Right lobe of liver (tissue), 4 donors: ENCODE results near the gene KRTAP5-7.
"Not testable (repeated sequence)": the region's sequence is repeated elsewhere in the genome, so short reads cannot be mapped to it uniquely, and the experiment has no call there.

Experiments
- CTCF ChIP-seq, 4 donors: fragments of 200-600 bp in 3 of 4; fragments of 450-650 bp in 1 of 4; IDR thresholded peaks; one replicate each; pipeline versions ENCODE4 v1.5.1 to v1.8.0; 2016 to 2022; ENCODE audit warnings: antibody characterized with exemption in 4 of 4, mild to moderate bottlenecking in 2 of 4
- POLR2A ChIP-seq: fragments of 450-650 bp; IDR thresholded peaks from one replicate; pipeline ENCODE4 v1.6.1; 2017; ENCODE audit warnings: antibody characterized with exemption, mild to moderate bottlenecking
- donor health status: DM: no; HTN: no; CAD: no.
- donor health status: DM: no; HTN: no; CAD: no.
- donor health status: DM: no; HTN: yes; CAD: no.

- not testable (repeated sequence) for TF ChIP-seq CTCF (IDR thresholded peaks at IDR 0.05); POLR2A
Observed at GRCh38 chr11:71566626-71567599, 39.8 kb downstream of the KRTAP5-7 start.
